Pericardium fibroblast (primary cell): ENCODE results near the gene NUDT22. TPM values are rescaled to one million over a fixed set of nuclear protein-coding genes. Genes with fewer than 3 reads are reported as not detected.

ENCODE experiments used
- total RNA-seq: library from RNA; depleted of rRNA; stranded (reverse); fragments of >200 nt; gene quantifications from 2 replicates; pipeline ENCODE4 v1.2.3, GENCODE V29; 2015

Gene NUDT22, protein sequence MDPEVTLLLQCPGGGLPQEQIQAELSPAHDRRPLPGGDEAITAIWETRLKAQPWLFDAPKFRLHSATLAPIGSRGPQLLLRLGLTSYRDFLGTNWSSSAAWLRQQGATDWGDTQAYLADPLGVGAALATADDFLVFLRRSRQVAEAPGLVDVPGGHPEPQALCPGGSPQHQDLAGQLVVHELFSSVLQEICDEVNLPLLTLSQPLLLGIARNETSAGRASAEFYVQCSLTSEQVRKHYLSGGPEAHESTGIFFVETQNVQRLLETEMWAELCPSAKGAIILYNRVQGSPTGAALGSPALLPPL
- 33.8 and 51.9 TPM in 2 replicates for total RNA-seq

GRCh38 chr11:64225608-64226506 lies at the start of gene NUDT22, which contains the start of gene TRPT1:
Gene NUDT22 (plus strand): TSS chr11:64226274. CDS start chr11:64226653, 379 bp downstream.
Gene TRPT1 (minus strand): TSS chr11:64226186. CDS start chr11:64225860, 326 bp downstream.

GRCh38 chr11:64185693-64186491 lies 40.2 kb upstream of the NUDT22 start, which contains the start of gene STIP1:
Gene STIP1 (plus strand): TSS chr11:64186171. CDS start chr11:64186262, 91 bp downstream.

GRCh38 chr11:64206457-64207255 lies 19.4 kb upstream of the NUDT22 start, which contains the start of gene FERMT3:
Gene FERMT3 (plus strand): TSS chr11:64206721. CDS start chr11:64207365, 644 bp downstream.

DNA sequence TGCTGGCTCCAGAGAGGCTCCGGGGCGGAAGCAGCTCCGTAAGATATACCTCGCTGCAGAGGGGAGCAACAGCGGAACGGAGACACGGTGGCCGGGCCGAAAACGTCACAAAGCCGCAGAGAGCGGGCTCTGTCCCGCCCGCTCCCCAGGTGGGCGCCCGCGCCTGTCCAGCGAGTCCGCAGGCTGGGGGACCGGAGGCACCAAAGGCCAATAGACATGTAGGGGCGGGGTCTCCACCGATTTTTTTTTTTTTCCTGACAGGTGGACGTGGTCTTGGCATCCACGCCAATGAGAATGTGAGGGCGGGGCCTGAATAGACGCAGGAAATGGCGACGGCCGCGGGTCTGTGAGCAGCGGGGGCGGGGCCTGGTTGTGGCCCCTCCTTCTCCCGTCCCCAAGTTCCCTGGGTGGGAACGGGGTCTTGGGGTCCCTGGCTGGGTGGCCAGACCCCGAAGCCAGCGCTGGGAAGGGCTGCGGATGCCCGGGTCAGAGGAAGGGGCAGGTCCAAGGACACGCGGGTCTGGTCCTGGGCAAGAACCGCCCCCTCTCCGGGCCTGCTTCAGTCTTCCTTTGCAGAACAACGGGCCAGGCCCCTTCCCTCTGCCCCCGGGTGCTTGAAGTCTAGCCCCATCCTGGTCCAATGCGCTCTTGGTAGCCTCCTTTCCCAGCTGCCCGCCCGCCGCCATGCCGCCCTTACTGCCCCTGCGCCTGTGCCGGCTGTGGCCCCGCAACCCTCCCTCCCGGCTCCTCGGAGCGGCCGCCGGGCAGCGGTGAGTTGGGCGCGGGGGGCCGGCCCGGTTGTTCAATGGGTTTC lies 4.3 kb downstream of the NUDT22 start, which contains the start of gene DNAJC4:
Gene DNAJC4 (plus strand): TSS at position 378 of the 814 bp plus-strand sequence. CDS start 307 bp downstream, at position 685.

GRCh38 chr11:64233913-64234586 lies 8.0 kb downstream of the NUDT22 start, which contains the start of gene VEGFB:
Gene VEGFB (plus strand): TSS chr11:64234584. CDS start chr11:64234834, 250 bp downstream.

DNA sequence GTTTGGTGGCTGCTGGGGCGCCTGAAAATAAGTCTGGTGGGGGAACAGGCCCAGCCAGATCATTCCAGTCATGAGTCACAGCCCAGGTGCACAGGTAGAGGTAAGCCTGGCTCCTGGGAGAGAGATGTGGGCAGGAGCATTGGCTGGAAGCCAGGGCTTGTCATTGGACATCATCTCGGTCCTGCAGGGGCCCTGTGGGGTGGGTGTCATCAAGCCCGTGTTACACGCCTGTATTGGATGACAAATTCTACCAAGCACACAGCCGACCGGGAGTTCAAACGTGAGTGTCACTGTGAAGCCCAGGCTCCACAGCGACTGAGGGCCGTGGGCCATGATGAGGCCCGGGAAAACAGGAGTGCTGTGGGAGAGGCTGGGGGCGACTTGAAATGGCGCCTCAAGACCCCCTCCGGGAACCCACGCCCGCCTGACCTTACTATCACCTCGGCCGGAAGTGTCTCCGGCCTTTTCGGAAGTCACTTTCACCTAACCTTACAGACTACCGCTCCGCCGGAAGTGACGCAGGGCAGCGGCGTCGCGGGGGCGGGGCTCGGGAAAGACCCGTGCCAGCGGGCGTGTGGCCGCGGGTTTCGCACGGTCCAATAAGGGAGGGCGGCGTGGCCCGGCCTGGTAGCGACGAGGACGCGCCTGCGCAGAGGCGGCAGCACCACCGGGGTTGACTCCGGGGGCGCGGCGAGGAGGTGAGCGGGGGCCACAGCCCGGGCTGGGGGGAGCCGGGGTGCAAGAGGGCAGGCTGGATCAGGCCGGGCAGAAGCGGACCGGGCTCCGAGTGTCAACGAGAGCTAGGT lies 14.6 kb downstream of the NUDT22 start, which contains the start of gene FKBP2:
Gene FKBP2 (plus strand): TSS at position 661 of the 806 bp plus-strand sequence. CDS start 1,293 bp downstream, outside the sequence.

DNA sequence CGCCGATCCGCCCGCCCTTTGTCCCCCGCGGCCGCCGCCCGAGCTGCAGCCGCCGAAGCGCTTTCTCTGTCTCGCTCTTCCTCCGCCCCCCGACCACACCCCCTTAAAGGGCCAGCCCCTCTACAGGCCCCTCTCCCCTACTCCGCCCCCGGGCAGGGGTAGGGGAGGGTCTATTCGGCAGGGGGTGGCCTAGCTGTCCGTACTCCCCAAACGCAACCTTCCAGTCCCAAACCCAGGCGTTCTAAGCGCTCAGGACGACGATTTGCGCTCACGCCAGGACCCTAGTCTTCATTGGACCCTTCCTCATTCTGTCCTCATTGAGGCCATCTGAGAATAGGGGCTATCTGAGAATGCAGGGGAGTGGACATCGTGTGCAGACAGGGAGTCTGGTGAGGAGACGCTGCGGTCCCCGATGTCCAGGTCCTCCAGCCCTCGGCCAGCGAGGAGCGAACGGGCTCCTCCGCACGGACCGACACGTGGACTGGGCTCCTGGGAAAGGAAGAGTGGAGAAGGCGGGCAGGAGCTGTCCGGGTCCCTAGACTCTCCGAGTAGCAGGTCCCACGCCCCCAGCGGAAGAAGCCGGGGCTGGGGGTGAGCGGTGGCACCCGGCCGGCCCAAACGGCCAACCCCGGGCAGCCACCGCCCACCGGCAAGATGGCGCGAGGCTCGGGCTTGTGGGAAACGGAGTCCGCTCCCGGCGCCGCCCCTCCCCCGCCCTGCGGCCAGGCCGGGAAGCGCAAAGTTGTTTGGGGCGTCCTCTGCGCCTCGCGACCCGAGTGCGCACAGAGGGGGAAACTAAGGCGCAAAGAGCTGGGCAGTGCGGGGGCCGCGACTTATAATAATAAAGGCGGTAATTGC lies 21.0 kb downstream of the NUDT22 start, which contains the start of gene PPP1R14B:
Gene PPP1R14B (minus strand): TSS at position 73 of the 858 bp plus-strand sequence. CDS start 270 bp downstream, outside the sequence.

DNA sequence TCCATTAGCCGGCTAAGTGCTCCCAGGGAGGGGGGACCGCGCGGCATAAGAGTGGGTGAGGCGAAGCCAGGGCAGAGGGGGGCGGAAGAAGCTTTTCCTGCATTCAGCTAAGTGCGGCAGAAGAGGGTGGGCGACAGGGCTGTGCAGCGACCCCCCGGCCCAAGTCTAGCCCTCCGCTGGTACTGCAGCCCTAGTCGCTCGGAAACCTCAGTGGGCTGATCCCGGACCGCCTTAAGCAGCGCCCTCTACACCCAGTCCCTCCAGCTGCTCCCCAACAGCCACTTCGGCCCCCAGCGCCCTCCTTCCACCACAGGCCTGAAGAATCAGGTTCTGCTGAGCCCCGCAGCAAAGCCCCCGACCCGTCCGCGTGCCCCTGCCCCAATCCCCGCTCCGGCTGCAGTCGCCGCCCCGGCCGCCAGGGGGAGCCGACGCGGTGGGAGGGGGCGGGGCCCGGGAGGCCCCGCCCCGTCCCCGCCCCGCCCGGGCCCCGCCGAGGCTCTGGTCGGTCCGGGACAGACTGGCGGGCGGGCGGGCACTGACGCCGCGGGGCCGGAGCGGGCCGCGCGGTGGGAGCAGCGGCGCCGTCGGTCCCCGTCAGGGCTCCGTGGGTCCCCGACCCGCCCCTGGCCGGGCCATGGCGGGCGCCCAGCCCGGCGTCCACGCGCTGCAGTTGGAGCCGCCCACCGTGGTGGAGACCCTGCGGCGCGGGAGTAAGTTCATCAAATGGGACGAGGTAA lies 25.1 kb downstream of the NUDT22 start, which contains the start of gene PLCB3:
Gene PLCB3 (plus strand): TSS at position 515 of the 737 bp plus-strand sequence. CDS start 120 bp downstream, at position 635.

Other genes starting within 250 kb of the NUDT22 start
- gene OTUB1, start 239.8 kb upstream of the NUDT22 start, total RNA-seq: 83.1 and 89.2 TPM in 2 replicates
- gene FLRT1, start 190.3 kb upstream of the NUDT22 start, total RNA-seq: 0.12 and 0.60 TPM in 2 replicates
- gene MACROD1, start 60.2 kb upstream of the NUDT22 start, total RNA-seq: 24.4 and 39.9 TPM in 2 replicates
- 88.1 and 90.1 TPM in 2 replicates for gene STIP1, start 40.1 kb upstream of the NUDT22 start, total RNA-seq
- gene FERMT3, start 19.6 kb upstream of the NUDT22 start, total RNA-seq: 3.2 and 3.4 TPM in 2 replicates
- gene TRPT1, start 88 bp upstream of the NUDT22 start, total RNA-seq: 53.7 and 59.2 TPM in 2 replicates
- 14.0 and 32.9 TPM in 2 replicates for gene DNAJC4, start 4.3 kb downstream of the NUDT22 start, total RNA-seq
- 70.5 and 97.3 TPM in 2 replicates for gene VEGFB, start 8.3 kb downstream of the NUDT22 start, total RNA-seq
- gene FKBP2, start 14.8 kb downstream of the NUDT22 start, total RNA-seq: 43.6 and 94.6 TPM in 2 replicates
- 184 and 217 TPM in 2 replicates for gene PPP1R14B, start 20.7 kb downstream of the NUDT22 start, total RNA-seq
- 32.9 and 40.7 TPM in 2 replicates for gene PLCB3, start 25.3 kb downstream of the NUDT22 start, total RNA-seq
- gene BAD, start 58.4 kb downstream of the NUDT22 start, total RNA-seq: 133 and 152 TPM in 2 replicates
- gene GPR137, start 59.6 kb downstream of the NUDT22 start, total RNA-seq: 25.4 and 32.1 TPM in 2 replicates
- gene KCNK4, start 65.0 kb downstream of the NUDT22 start, total RNA-seq: 0.26 TPM in 1 of 2 replicates, not detected in the other
- gene CATSPERZ, start 74.1 kb downstream of the NUDT22 start, total RNA-seq: not detected in 2 replicates
- gene ESRRA, start 79.2 kb downstream of the NUDT22 start, total RNA-seq: 16.9 and 30.0 TPM in 2 replicates
- gene TRMT112, start 91.3 kb downstream of the NUDT22 start, total RNA-seq: 200 and 206 TPM in 2 replicates
- gene PRDX5, start 91.8 kb downstream of the NUDT22 start, total RNA-seq: 401 and 450 TPM in 2 replicates
- gene CCDC88B, start 113.9 kb downstream of the NUDT22 start, total RNA-seq: 0.34 and 2.7 TPM in 2 replicates
- 34.6 and 55.2 TPM in 2 replicates for gene RPS6KA4, start 132.9 kb downstream of the NUDT22 start, total RNA-seq